ENCODE data around the gene ASB6.

Gene ASB6

GRCh38 chr9:129653823-129654553 is 12.0 kb upstream of the ASB6 start:
- no peak for TF ChIP-seq CTCF (IDR thresholded peaks at IDR 0.05; ENCODE audit: insufficient read depth, low read depth, low read length, missing control alignments)
- DNase-seq (ENCODE audit: low read depth), result no peak
- no peak overlapping the region for H3K4me3 ChIP-seq (ENCODE audit: low read length)

- peak; percentile 76 for DNase-seq (ENCODE audit: low read depth)
- H3K4me3 ChIP-seq (ENCODE audit: low read length), result no peak overlapping the region
- TF ChIP-seq CTCF (IDR thresholded peaks at IDR 0.05; ENCODE audit: insufficient read depth, low read depth, low read length, missing control alignments), result no peak
These were observed 8.8 kb upstream of the ASB6 start for GRCh38 chr9:129650680-129651235.

- no peak for DNase-seq (ENCODE audit: low read depth)
- no peak overlapping the region for H3K4me3 ChIP-seq (ENCODE audit: low read length)
- no peak for TF ChIP-seq CTCF (IDR thresholded peaks at IDR 0.05; ENCODE audit: insufficient read depth, low read depth, low read length, missing control alignments)
These were observed 8.1 kb upstream of the ASB6 start for GRCh38 chr9:129649726-129650679.

DNA sequence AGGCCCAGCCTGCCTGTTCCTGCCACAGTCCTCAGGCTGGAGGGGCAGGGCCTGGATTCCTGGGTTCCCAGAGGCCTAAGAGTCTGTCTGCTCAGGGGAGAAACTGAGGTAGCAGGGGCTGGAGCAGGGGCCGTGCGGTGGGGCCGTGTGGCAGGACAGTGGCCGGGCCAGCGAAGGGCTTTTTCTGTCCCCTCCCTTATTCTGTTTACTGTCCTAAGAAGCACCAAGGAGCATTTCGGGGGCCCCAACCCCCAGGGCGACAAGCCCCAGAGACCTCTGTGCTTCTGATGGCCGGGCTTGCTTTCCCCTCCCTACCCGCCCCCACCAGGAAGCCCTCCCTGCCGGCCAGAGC is 6.8 kb upstream of the ASB6 start:
- H3K4me3 ChIP-seq (ENCODE audit: low read length), result no peak overlapping the region
- no peak for TF ChIP-seq CTCF (IDR thresholded peaks at IDR 0.05; ENCODE audit: insufficient read depth, low read depth, low read length, missing control alignments)
- DNase-seq (ENCODE audit: low read depth), result no peak

DNA sequence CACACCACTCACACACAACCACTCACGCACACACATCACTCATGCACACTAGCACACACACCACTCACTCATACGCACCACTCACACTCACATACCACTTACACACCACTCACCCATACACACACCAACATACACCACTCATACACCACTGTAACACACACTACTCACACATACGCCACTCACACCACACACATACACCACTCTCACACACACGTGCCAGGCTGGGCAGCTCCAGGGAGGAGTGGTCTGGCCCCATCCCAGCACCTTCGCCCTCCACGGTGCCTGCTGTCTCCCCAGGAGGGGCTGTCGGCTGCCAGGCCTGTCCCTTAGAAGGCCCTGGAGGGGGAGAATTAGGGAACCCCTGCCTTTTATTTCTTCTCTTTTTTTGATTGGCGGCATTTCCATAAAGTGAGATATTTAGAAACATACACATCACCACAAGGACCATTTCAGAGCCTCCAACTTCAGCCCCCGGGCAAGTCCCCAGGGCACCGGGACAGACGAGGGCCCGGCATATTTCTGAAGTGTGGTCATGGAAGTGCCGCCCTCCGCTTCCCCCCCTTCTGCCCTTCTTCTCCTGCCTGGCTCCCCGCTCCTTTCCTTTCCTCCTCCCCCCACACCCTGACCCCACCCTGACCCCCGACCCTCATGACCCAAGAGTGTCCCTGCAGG is 6.3 kb upstream of the ASB6 start:
- no peak for DNase-seq (ENCODE audit: low read depth)
- H3K4me3 ChIP-seq (ENCODE audit: low read length), result no peak overlapping the region
- TF ChIP-seq CTCF (IDR thresholded peaks at IDR 0.05; ENCODE audit: insufficient read depth, low read depth, low read length, missing control alignments), result no peak

DNA sequence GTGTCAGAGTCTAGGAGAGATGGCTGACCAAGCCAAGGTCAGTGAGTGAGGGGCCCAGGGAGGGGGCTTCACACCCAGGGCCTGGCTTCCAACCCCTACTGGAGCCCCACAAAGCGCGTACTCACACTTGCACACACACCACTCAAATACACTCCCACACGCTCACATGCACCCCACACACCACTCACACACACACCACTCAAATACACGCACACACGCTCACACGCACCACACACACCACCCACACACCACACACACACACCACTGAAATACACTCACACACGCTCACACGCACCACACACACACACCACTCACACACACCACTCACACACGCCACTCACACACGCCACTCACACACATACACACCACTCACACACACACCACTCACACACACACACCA is 5.7 kb upstream of the ASB6 start:
- H3K4me3 ChIP-seq (ENCODE audit: low read length), result no peak overlapping the region
- DNase-seq (ENCODE audit: low read depth), result no peak
- no peak for TF ChIP-seq CTCF (IDR thresholded peaks at IDR 0.05; ENCODE audit: insufficient read depth, low read depth, low read length, missing control alignments)

Data from epithelial cell of esophagus (primary cell).